ENCODE data around the gene TULP4.

Gene TULP4

DNA sequence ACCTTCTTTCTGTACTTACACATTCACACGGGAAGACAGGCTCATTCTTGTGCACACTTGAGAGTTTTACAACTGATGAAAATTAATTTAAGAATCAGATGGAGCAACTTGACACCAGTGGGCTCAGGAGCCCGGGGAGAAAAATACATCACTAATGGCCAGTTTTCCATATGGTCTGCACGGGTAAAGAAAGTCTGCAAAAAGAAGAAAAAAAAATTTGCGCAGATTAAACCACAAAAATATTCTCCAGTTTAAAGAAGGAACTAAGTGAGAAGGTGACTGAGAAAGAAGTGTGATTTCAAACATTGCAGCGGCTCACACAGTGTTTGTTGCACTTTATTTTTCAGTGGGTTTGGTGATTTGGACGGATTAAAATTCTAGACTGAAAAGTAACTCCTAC is at the start of gene TULP4:
Gene TULP4, plus strand, starts transcription at position 301 of the 400 bp plus-strand sequence. CDS start 1,552 bp downstream, outside the sequence.
- DNase-seq (ENCODE audit: low read depth), result no peak
- H3K4me3 ChIP-seq (ENCODE audit: low read depth, low read length), result no peak within 1 kb of the TSS
- TF ChIP-seq, protein P1, sequence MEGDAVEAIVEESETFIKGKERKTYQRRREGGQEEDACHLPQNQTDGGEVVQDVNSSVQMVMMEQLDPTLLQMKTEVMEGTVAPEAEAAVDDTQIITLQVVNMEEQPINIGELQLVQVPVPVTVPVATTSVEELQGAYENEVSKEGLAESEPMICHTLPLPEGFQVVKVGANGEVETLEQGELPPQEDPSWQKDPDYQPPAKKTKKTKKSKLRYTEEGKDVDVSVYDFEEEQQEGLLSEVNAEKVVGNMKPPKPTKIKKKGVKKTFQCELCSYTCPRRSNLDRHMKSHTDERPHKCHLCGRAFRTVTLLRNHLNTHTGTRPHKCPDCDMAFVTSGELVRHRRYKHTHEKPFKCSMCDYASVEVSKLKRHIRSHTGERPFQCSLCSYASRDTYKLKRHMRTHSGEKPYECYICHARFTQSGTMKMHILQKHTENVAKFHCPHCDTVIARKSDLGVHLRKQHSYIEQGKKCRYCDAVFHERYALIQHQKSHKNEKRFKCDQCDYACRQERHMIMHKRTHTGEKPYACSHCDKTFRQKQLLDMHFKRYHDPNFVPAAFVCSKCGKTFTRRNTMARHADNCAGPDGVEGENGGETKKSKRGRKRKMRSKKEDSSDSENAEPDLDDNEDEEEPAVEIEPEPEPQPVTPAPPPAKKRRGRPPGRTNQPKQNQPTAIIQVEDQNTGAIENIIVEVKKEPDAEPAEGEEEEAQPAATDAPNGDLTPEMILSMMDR (IDR thresholded peaks at IDR 0.05; ENCODE audit: insufficient read depth, low read depth, low read length, missing control alignments), result no peak

- TF ChIP-seq, protein P1 (IDR thresholded peaks at IDR 0.05; ENCODE audit: insufficient read depth, low read depth, low read length, missing control alignments), result no peak
- no peak overlapping the region for H3K4me3 ChIP-seq (ENCODE audit: low read depth, low read length)
- peak; percentile 17 for DNase-seq (ENCODE audit: low read depth)
These were observed 49.5 kb upstream of the TULP4 start for GRCh38 chr6:158262755-158263154.

GRCh38 chr6:158264180-158264579 is 48.1 kb upstream of the TULP4 start:
- H3K4me3 ChIP-seq (ENCODE audit: low read depth, low read length), result no peak overlapping the region

DNA sequence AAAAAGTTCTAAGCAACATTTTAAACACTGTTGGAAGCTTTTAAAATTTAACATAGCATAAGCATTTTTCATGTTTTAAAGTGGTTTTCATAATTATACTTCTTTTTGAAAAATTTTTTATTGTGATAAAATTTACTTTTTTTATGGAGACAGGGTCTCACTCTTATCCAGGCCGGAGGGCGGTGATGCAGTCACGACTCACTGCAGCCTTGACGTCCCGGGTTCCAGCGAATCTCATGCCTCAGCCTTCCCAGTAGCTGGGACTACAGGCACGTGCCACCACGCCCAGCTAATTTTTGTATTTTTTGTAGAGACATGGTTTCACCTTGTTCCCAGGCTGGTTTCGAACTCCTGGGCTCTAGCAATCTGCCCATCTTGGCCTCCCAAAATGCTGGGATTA is 46.1 kb upstream of the TULP4 start:
- H3K4me3 ChIP-seq (ENCODE audit: low read depth, low read length), result no peak overlapping the region
- TF ChIP-seq, protein P1 (IDR thresholded peaks at IDR 0.05; ENCODE audit: insufficient read depth, low read depth, low read length, missing control alignments), result no peak
- no peak for DNase-seq (ENCODE audit: low read depth)

More at GRCh38 chr6:158264180-158264579, 48.1 kb upstream of the TULP4 start:
- DNase-seq (ENCODE audit: low read depth), result no peak
- TF ChIP-seq, protein P1 (IDR thresholded peaks at IDR 0.05; ENCODE audit: insufficient read depth, low read depth, low read length, missing control alignments), result no peak

DNA sequence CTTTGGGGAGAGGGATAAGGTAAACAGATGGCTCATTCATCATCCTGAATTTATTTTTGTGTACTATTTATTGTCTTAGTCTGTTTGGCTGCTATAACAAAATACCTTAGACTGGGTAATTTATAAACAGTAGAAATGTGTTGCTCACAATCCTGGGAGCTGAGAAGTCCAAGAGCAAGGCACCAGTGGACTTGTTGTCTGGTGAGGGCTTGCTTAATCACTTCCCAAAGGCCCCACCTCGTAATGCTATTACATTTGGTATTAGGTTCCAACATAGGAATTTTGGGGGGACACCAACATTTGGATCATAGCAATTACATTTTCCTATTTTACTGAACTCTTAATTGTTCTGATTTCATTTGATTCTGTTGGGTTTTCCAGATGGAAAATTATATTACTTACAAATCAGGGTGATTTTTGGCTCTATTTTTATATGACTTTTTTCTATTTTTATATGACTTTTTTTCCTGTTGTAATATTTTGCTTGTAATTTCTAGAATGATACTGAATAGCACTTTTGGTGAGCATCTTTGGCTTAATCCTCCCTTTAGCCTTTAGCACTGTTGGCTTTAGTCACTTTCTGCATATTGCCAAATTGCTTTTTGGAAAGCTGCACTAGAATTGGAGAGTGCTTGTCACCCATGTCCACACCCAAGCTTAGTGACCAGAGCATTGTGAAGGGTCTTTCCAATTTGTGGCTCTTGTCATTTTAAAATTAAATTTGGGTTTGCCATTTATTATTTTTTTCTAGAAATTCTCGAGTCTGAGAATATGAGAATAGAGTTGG is 43.7 kb upstream of the TULP4 start:
- TF ChIP-seq, protein P1 (IDR thresholded peaks at IDR 0.05; ENCODE audit: insufficient read depth, low read depth, low read length, missing control alignments), result no peak
- DNase-seq (ENCODE audit: low read depth), result no peak
- no peak overlapping the region for H3K4me3 ChIP-seq (ENCODE audit: low read depth, low read length)

DNA sequence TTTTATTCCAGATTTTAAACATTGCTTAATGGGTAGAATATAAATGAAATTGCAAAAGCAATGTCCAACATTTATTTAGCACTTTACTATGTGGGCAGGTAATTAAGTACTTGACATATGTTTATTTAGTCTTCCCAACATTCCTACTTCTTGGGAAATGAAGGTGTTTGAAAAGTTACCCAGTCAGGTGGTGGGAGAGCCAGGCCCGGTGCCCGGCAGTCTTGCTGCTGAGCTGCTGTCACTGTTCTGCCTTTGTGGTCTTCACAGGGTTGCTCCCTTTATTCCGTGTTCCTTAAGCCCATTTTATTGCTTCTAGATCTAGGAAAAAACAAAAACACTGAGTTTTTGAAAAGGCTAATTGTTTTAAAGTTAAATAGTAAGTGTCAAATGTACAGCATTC is 42.6 kb upstream of the TULP4 start:
- no peak overlapping the region for H3K4me3 ChIP-seq (ENCODE audit: low read depth, low read length)
- TF ChIP-seq, protein P1 (IDR thresholded peaks at IDR 0.05; ENCODE audit: insufficient read depth, low read depth, low read length, missing control alignments), result no peak
- no peak for DNase-seq (ENCODE audit: low read depth)

Measured in GM12865 (cell line).